Measurements from ENCODE around the gene HTN1. TPM values are rescaled to one million over a fixed set of nuclear protein-coding genes. Genes with fewer than 3 reads are reported as not detected.
"Not testable (repeated sequence)": the region's sequence is repeated elsewhere in the genome, so short reads cannot be mapped to it uniquely, and the experiment has no call there.

HTN1 gene
- total RNA-seq, 4 donors from 2014 or later = not detected

DNA sequence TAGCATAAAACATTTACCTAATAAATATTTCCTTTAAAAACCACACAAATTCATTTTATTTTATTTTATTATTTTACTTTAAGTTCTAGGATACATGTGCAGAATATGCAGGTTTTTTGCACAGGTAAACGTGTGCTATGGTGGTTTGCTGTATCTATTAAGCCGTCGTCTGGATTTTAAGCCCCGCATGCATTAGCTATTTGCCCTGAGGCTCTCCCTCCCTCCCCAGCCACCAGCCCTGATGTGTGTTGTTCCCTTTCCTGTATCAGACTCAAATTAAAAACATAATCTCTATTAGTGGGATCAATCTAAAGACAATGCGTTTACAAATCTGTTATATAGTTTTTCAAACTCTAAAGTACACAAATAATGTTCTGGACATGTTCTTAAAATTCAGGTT is 23.2 kb upstream of the HTN1 start:
- WGBS, 2 donors = 82 to 89% methylated on average over 5 of the region's 5 CpGs
- Histone ChIP-seq H3K4me3 (replicated peaks in 1 of 3) (no peak overlapping the region), H3K4me1 (no peaks in the 10 kb centered on the region), H3K27me3 (no peaks in the 10 kb centered on the region), H3K27ac (no peak overlapping the region), H3K9me3 (no peaks in the 10 kb centered on the region), H3K36me3 (no peaks in the 10 kb centered on the region)
- intact Hi-C loops (cut with DNase I) = no loop called here
- DNase-seq = no peak
- TF ChIP-seq, protein P1, sequence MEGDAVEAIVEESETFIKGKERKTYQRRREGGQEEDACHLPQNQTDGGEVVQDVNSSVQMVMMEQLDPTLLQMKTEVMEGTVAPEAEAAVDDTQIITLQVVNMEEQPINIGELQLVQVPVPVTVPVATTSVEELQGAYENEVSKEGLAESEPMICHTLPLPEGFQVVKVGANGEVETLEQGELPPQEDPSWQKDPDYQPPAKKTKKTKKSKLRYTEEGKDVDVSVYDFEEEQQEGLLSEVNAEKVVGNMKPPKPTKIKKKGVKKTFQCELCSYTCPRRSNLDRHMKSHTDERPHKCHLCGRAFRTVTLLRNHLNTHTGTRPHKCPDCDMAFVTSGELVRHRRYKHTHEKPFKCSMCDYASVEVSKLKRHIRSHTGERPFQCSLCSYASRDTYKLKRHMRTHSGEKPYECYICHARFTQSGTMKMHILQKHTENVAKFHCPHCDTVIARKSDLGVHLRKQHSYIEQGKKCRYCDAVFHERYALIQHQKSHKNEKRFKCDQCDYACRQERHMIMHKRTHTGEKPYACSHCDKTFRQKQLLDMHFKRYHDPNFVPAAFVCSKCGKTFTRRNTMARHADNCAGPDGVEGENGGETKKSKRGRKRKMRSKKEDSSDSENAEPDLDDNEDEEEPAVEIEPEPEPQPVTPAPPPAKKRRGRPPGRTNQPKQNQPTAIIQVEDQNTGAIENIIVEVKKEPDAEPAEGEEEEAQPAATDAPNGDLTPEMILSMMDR (IDR thresholded peaks at IDR 0.05) = no peak
- no peak for TF ChIP-seq POLR2A (IDR thresholded peaks at IDR 0.05)

GRCh38 chr4:70028159-70028558 is 22.1 kb upstream of the HTN1 start, which contains the start of gene HTN3:
Gene HTN3, plus strand, starts transcription at chr4:70028459. Its CDS starts 2,282 bp downstream, at chr4:70030741.
- intact Hi-C loops (cut with DNase I) = not testable (repeated sequence)
- 82 to 86% methylated on average over 7 of the region's 7 CpGs for WGBS, 2 donors

DNA sequence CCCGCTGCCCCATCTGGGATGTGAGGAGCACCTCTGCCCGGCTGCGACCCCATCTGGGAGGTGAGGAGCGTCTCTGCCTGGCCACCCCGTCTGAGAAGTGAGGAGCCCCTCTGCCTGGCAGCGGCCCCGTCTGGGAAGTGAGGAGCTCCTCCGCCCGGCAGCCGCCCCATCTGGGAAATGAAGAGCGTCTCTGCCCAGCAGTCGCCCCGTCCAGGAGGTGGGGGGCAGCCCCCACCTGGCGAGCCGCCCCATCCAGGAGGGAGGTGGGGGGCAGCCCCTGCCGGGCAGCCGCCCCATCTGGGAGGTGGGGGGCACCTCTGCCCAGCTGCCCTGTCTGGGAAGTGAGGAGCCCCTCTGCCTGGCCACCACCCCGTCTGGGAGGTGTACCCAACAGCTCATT is 12.7 kb upstream of the HTN1 start:
- 85 to 95% methylated on average over 14 to 16 of the region's 18 CpGs for WGBS, 2 donors
- intact Hi-C loops (cut with DNase I); DNase-seq: not testable (repeated sequence)

More at GRCh38 chr4:70028159-70028558, 22.1 kb upstream of the HTN1 start, which contains the start of gene HTN3:
- H3K4me3 ChIP-seq (replicated peaks in 1 of 3); H3K36me3 ChIP-seq; DNase-seq; H3K4me1 ChIP-seq; H3K27me3 ChIP-seq; H3K27ac ChIP-seq; H3K9me3 ChIP-seq: not testable (repeated sequence)

GRCh38 chr4:70039928-70040327 is 10.3 kb upstream of the HTN1 start:
- H3K36me3 ChIP-seq; intact Hi-C loops (cut with DNase I); H3K4me1 ChIP-seq; H3K27me3 ChIP-seq; H3K9me3 ChIP-seq; H3K4me3 ChIP-seq (replicated peaks in 1 of 3); H3K27ac ChIP-seq; DNase-seq: not testable (repeated sequence)

More for the DNA sequence above, 12.7 kb upstream of the HTN1 start:
- H3K27me3 ChIP-seq; H3K4me1 ChIP-seq; H3K27ac ChIP-seq; H3K9me3 ChIP-seq; H3K4me3 ChIP-seq (replicated peaks in 1 of 3); H3K36me3 ChIP-seq: not testable (repeated sequence)

DNA sequence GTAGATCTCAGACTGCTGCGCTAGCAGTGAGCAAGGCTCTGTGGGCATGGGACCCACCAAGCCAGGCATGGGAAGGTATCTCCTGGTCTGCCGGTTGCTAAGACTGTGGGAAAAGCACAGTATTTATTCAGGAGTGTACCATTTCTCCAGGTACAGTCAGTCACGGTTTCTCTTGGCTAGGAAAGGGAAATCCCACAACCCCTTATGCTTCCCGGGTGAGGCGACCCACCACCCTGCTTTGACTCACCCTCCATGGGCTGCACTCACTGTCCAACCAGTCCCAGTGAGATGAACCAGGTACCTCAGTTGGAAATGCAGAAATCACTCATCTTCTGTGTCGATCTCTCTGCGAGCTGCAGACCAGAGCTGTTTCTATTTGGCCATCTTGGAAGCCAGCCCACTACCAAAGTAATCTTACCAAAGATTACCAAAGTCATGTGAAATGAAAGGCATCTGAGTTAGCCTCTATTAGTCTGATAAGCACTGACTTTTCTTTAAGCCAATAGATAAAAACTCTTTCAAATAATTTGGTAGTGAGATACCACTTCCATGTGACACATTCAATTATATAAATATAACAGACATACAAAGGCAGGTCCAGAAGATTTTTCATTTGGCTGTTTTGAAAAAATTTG is 8.5 kb upstream of the HTN1 start:
- intact Hi-C loops (cut with DNase I) = no loop called here

GRCh38 chr4:70056534-70056933 is 6.3 kb downstream of the HTN1 start:
- H3K27me3 ChIP-seq; DNase-seq; H3K4me3 ChIP-seq (replicated peaks in 1 of 3); H3K36me3 ChIP-seq; H3K9me3 ChIP-seq; intact Hi-C loops (cut with DNase I); H3K4me1 ChIP-seq; H3K27ac ChIP-seq: not testable (repeated sequence)
- 50 to 98% methylated on average over 1 of the region's 1 CpG for WGBS, 2 donors

More for the DNA sequence above, 8.5 kb upstream of the HTN1 start:
- DNase-seq = no peak
- TF ChIP-seq, protein P1 (IDR thresholded peaks at IDR 0.05) = no peak
- no peak for TF ChIP-seq POLR2A (IDR thresholded peaks at IDR 0.05)
- no peaks in the 10 kb centered on the region for H3K4me1 ChIP-seq
- no peak overlapping the region for H3K4me3 ChIP-seq (replicated peaks in 1 of 3)
- no peaks in the 10 kb centered on the region for H3K9me3 ChIP-seq
- H3K27me3 ChIP-seq = no peaks in the 10 kb centered on the region
- H3K36me3 ChIP-seq = no peaks in the 10 kb centered on the region
- no peak overlapping the region for H3K27ac ChIP-seq
- 91 to 94% methylated on average over 6 to 7 of the region's 7 CpGs for WGBS, 2 donors

GRCh38 chr4:70057651-70058050 is 7.4 kb downstream of the HTN1 start:
- 89 to 92% methylated on average over 1 of the region's 1 CpG for WGBS, 2 donors
- TF ChIP-seq, protein P1 (IDR thresholded peaks at IDR 0.05) = no peak
- no peak for TF ChIP-seq POLR2A (IDR thresholded peaks at IDR 0.05)
- DNase-seq = no peak
- no peaks in the 10 kb centered on the region for H3K36me3 ChIP-seq
- H3K9me3 ChIP-seq = no peaks in the 10 kb centered on the region
- H3K27me3 ChIP-seq = no peaks in the 10 kb centered on the region
- H3K4me3 ChIP-seq (replicated peaks in 1 of 3) = no peak overlapping the region
- intact Hi-C loops (cut with DNase I) = no loop called here
- no peak overlapping the region for H3K27ac ChIP-seq
- H3K4me1 ChIP-seq = no peaks in the 10 kb centered on the region

Measured in thyroid gland (tissue), 4 donors.